Hypothalamus (tissue), 51 donors: Measurements from ENCODE around the gene TRAPPC12.

ENCODE experiments used
- DNase-seq, 51 donors: peaks; one replicate each; lab custom pipeline; 2025; lab: John Stamatoyannopoulos, UW

The TRAPPC12 gene

GRCh38 chr2:3405307-3405706 lies 25.8 kb downstream of the TRAPPC12 start:
- no peak for DNase-seq

- no peak for DNase-seq
These were observed 26.4 kb downstream of the TRAPPC12 start for GRCh38 chr2:3405876-3406275.

GRCh38 chr2:3406501-3406900 lies 27.0 kb downstream of the TRAPPC12 start:
- no peak for DNase-seq

GRCh38 chr2:3408781-3409180 lies 29.3 kb downstream of the TRAPPC12 start:
- no peak for DNase-seq

DNA sequence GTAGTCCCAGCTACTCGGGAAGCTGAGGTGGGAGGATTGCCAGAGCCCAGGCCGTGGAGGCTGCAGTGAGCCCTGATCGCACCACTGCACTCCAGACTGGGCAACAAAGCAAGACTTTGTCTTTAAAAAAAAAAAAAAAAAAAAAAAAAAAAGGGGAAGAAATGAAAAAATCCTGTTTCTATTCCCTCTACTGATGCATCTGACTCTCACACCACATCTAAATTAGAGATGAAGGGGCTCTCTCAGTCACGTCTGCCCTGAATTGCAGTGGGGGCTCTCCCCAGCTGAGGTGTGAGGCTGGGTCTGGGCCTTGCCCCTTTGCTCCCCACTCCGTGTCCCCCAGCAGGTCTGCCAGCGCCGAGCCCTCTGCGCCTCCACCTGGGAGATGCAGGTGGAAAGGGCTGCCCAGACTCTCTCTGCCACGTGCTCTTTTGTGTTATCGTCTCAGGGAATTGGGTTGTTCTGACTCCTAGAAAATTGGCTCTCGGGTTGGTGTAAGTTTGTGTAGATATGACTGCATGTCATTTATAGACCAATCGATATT lies 30.2 kb downstream of the TRAPPC12 start:
- no peak for DNase-seq

DNA sequence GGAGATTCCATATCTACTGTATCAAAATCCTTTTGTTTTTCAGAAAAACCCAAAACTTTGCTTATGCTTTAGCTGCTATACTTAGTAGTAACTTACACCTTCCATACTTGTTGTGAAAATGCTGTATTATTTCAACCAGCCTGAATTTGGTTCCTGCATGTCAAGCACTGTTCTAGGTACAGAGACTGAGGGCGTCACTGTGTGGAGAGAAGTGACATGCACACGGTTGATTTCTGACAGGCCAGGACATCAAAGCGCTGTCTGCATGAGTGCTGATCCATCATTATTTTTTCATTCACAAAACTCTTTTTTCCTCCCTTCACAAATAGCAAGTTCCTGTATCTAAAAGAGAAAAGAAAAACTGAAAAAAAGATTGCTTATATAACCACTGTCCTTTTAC lies 31.6 kb downstream of the TRAPPC12 start:
- DNase-seq: no peak

- DNase-seq: no peak
These were observed 34.2 kb downstream of the TRAPPC12 start for GRCh38 chr2:3413697-3414096.

GRCh38 chr2:3414133-3414860 lies 34.8 kb downstream of the TRAPPC12 start:
- no peak for DNase-seq

GRCh38 chr2:3418766-3419404 lies 39.4 kb downstream of the TRAPPC12 start:
- no peak for DNase-seq

- DNase-seq: no peak
These were observed 40.7 kb downstream of the TRAPPC12 start for GRCh38 chr2:3420076-3420768.

DNA sequence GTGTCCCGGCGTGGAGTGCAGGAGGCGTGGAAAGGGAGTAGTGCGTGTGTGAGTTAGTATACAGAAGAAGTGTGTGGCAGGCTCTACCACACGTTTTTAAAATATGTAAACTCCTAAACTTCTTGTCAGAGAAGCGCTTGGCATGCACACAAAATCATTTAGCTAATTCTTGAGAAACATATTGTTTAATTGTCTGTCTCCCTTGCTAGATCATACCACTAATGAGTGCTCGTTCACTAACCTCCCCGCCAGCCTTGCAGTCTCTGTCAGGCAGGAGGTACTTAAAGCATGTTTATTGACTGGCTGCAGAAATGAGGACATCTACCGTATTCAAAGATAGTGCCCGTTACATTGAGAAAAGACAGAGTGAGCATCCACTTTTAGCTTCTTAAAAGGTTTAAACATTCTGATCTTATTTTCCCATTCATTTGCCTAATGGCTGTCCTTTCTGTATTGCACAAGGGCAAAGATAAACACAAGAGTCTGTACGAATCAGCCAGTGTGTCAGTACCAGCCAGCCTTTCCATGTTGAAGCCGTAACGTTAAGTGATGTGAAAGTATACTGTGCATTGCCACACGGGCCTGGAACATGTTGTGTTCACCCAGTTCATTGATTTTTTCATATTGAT lies 41.4 kb downstream of the TRAPPC12 start:
- DNase-seq: no peak

DNA sequence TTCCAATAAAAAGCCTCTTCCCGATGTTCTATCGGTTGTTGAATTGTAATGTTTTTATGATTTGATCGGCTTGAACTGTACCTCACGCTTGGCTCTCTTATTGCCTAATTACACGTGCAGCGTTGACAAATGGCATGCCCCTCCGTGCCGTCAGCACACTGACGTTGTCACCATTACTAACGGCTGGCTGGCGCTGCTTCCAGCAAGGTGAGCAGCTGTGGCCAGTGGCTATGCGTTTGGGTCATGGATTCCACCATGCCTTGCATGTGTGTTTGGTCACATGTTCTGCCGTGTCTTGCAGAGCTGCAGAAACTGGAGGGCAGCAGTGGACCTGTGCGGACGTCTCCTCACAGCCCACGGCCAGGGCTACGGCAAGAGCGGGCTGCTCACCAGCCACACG lies 42.1 kb downstream of the TRAPPC12 start:
- no peak for DNase-seq

DNA sequence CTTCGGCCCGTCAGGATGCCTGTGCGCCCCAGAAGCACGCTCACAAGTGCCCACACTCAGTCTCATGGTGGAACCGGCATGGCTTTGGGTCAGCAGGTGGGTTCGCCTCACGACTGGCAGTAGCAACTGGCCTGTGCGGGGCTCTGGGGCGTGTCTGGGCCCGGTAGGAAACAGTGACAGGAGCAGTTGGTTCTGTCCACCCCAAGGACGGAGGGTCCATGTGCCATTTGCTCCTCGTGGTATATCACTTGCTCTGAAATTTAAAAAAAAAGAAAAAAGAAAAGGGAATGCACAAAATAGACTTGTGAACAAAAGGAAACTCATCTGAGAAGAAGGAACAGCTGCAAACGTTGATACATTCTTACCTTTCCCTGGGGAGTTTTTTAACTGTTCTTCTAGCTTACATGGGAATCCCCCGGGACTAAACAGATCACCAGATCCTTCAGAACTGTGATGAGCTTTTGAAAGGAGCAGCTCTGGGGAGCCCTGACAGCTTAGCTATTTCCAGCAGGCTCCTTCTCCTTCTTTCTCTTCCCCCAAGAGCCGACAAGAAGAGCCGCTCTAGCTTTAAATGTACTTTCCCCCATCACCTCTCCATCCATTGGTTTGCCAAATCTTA lies 42.8 kb downstream of the TRAPPC12 start:
- no peak for DNase-seq

GRCh38 chr2:3423492-3424170 lies 44.1 kb downstream of the TRAPPC12 start:
- DNase-seq: peak in 25 of 51 donors; percentile 8 to 66 (median 31)

DNA sequence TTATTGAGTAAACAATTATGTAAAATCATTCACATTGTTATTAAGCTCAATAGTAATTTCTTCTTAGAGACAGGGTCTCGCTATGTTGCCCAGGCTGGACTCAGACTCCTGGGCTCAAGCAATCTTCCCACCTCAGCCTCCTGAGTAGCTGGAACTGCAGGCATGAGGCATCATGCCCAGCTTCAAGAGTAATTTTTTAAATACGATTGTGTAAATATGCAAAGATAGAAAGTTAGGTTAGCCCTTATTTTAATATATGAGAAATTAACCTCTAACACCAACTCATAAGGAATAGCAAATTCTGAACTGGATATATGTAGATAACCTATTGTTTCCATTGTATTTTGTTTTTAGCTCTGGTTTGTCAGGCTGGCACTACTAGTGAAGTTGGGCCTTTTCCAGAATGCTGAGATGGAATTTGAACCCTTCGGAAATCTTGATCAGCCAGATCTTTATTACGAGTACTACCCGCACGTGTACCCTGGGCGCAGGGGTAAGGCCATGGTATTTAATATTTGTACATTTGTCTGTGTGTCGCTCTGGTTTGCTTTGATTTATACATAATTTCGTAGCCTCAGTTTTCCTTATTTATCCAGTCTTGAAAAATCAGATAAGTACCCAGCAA lies 44.8 kb downstream of the TRAPPC12 start:
- DNase-seq: no peak

DNA sequence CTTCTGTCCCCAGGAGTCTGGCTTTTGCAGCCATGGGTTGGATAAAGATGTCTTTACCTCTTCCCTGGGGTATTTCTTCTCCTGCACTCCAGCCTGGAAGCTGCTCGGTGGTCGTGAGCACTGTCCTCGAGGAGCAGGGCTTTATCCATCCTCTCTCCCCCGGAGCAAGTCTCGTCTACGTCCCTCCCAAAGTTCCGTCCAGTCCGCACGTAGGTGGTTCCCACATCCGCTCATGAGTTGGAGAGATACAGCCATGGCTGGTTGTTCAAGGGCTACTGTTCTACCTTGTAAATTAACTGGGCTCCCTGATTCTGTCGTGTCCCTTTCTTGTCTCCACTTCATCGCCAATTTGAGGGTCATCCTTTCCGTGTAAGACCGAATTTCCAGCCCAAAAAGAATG lies 47.1 kb downstream of the TRAPPC12 start:
- DNase-seq: no peak

GRCh38 chr2:3427272-3427671 lies 47.8 kb downstream of the TRAPPC12 start:
- no peak for DNase-seq

DNA sequence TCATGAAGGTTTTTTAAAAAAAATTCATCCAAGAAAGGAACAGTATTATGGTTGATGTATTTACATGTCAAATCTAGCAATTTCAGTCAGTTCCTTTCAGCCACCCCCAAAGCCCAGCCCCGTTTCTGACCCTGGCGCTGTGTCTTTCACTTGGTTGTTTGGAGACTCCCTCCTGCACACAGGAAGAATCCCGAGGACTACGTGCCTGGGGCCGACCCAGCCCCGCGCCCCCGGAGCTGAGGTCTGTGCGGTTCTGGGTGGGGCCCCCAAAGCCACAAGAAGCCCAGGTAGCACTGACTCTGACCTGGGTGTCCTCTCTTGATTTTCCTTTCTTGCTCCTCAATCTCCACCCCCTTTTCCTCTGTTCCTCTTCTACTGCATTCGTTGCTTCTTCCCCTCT lies 49.1 kb downstream of the TRAPPC12 start:
- no peak for DNase-seq

DNA sequence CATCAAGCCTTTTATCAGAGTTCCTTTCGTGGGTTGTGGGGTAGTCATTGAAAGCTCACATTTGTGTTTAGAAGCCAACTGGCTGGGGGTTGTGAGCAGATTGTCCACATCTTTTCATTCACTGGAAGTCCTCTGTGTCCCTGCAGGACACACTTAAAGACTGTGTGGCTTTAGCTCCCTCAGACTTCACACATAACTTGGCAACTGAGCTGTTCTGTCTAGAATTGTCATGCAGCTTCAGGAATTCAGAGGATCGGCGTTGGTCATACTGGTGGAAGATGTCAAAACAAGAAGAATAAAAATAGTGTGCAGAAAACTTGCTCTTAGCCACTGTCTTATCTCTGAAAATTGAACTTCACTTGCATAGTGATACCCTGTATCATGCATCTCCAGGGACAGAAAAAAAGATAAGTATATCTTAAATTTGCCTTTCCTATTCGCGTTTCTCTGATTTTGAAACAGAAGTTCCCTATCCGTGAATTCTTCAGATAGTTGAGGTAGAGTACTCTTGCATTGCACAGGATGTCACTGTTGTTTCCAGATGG lies 49.6 kb downstream of the TRAPPC12 start:
- no peak for DNase-seq
